NT2/D1 (cell line): ENCODE measurements around the gene SLC34A3.

Experiments used
- SUZ12 ChIP-seq: IDR thresholded peaks from 2 replicates; pipeline ENCODE4 v1.6.1; 2011; ENCODE audit not compliant: insufficient read length, insufficient read depth; ENCODE audit errors: extremely low read depth
- YY1 ChIP-seq: IDR thresholded peaks from 2 replicates; pipeline ENCODE4 v1.6.1; 2011; ENCODE audit not compliant: insufficient read length, insufficient read depth
- ZNF274 ChIP-seq: IDR thresholded peaks from 2 replicates; pipeline ENCODE4 v1.6.1; 2011; ENCODE audit warnings: mild to moderate bottlenecking, low read depth, low read length

DNA sequence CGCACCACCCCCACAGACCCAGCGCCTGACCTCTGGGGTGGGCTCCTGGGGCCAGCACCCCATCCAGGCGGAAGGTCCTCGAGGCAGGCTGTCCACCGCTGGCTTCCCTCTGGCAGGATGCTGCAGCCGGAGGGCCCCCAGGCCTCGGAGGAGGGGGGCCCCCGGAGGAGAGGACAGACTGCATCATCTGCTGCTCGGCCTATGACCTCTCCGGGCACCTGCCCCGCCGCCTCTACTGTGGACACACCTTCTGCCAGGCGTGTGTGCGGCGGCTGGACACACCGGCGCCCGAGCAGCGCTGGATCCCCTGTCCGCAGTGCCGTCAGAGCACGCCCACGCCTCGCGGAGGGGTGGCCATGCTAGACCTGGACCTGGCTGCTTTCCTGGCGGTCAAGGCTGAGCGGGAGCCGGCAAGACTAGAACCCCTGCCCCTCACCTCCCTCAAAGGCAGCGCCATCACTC lies 2.2 kb upstream of the SLC34A3 start:
- TF ChIP-seq ZNF274 (no peak), YY1 (no peak), SUZ12 (no peak)
